Gastroesophageal sphincter (tissue), 4 donors: ENCODE data around the gene MATK. TPM values are rescaled to one million over a fixed set of nuclear protein-coding genes. Genes with fewer than 3 reads are reported as not detected.

Experiments used
- ATAC-seq: fragments of 150-250 bp; one replicate; pipeline ENCODE4 v1.9.1; 2016; ENCODE audit warnings: mild to moderate bottlenecking, moderate library complexity
- H3K27ac ChIP-seq, 4 donors: fragments of 200-600 bp; sonication (generic) in 3 of 4; 1 replicate in 3 of 4; 2 replicates in 1 of 4; pipeline ENCODE4 v1.5.1; 2016 to 2019
- H3K27me3 ChIP-seq: fragments of 200-600 bp; sonication (generic); one replicate; pipeline ENCODE4 v1.5.1; 2019
- H3K36me3 ChIP-seq, 2 donors: fragments of 200-600 bp; sonication (generic); one replicate each; pipeline ENCODE4 v1.5.1; 2019; ENCODE audit warnings: control low read depth in 1 of 2
- H3K4me1 ChIP-seq, 3 donors: fragments of 200-600 bp; sonication (generic); 1 replicate in 2 of 3; 2 replicates in 1 of 3; pipeline ENCODE4 v1.5.1; 2016 to 2019; ENCODE audit warnings: control low read depth in 2 of 3
- H3K4me3 ChIP-seq, 2 donors: fragments of 200-600 bp; sonication (generic); one replicate each; pipeline ENCODE4 v1.5.1; 2019; ENCODE audit warnings: mild to moderate bottlenecking in 1 of 2, moderate library complexity in 1 of 2
- H3K9me3 ChIP-seq, 3 donors: fragments of 200-600 bp; sonication (generic); one replicate each; pipeline ENCODE4 v1.5.1; 2017 to 2019; ENCODE audit warnings: control low read depth in 2 of 3
- CTCF ChIP-seq, 4 experiments: fragments of 200-600 bp in 2 of 4; fragments of 450-650 bp in 2 of 4; sonication (generic) in 1 of 4; IDR thresholded peaks; one replicate each; pipeline ENCODE4 v1.5.1; 2017 to 2019; ENCODE audit warnings: antibody characterized with exemption in 4 of 4, mild to moderate bottlenecking in 2 of 4, moderate library complexity in 2 of 4
- EP300 ChIP-seq: sonication (generic); formaldehyde crosslinking; IDR thresholded peaks from one replicate; pipeline ENCODE4 v1.6.1; 2017; ENCODE audit warnings: antibody characterized with exemption, mild to moderate bottlenecking
- POLR2A ChIP-seq, 2 donors: fragments of 450-650 bp; IDR thresholded peaks; one replicate each; pipeline ENCODE4 v1.6.1; 2017; ENCODE audit warnings: antibody characterized with exemption in 2 of 2, mild to moderate bottlenecking in 2 of 2, moderate library complexity in 1 of 2
- POLR2AphosphoS5 ChIP-seq: sonication (generic); formaldehyde crosslinking; IDR thresholded peaks from one replicate; pipeline ENCODE4 v1.6.1; 2017; ENCODE audit warnings: antibody characterized with exemption
- WGBS, 2 donors: methylation state at CpG; one replicate each; pipeline ENCODE4 v1.1.5; 2018; ENCODE audit warnings: low coverage in 1 of 2; 5-methylcytosine and 5-hydroxymethylcytosine counted together
- total RNA-seq, 4 donors: library from RNA; depleted of rRNA; stranded (reverse); fragments of >200 nt; gene quantifications; one replicate each; pipeline ENCODE4 v1.1.0, GENCODE V29; 2016

The MATK gene
- total RNA-seq, 4 donors from 2014 or later: 0.47 to 5.0 (median 1.7) TPM

GRCh38 chr19:3765121-3765520 lies 21.1 kb downstream of the MATK start:
- no peaks in the 10 kb centered on the region for H3K27me3 ChIP-seq
- H3K9me3 ChIP-seq: no peaks in the 10 kb centered on the region
- 78 to 83% methylated on average over 1 to 5 of the region's 12 CpGs for WGBS, 2 donors
- H3K4me1 ChIP-seq: peaks cover 0 to 38% (median 10%) of the 10 kb centered on the region in 3 donors
- TF ChIP-seq CTCF (IDR thresholded peaks at IDR 0.05) (no peak), POLR2AphosphoS5 (no peak), POLR2A (IDR thresholded peaks at IDR 0.05) (no peak), EP300 (no peak)
- H3K36me3 ChIP-seq: peaks cover 0 to 53% of the 10 kb centered on the region in 2 donors
- no peak overlapping the region for H3K4me3 ChIP-seq
- no peak for ATAC-seq
- no peak overlapping the region for H3K27ac ChIP-seq

- Histone ChIP-seq H3K9me3 (no peaks in the 10 kb centered on the region), H3K36me3 (peaks cover 0 to 53% of the 10 kb centered on the region in 2 donors), H3K4me3 (peak within 1 kb of the TSS; percentile 75 to 94), H3K27ac (peak within 1 kb of the TSS; percentile 96 to 99 (median 98)), H3K27me3 (no peaks in the 10 kb centered on the region), H3K4me1 (peaks cover 0 to 58% (median 22%) of the 10 kb centered on the region in 3 donors)
- peak; percentile 96 for ATAC-seq
- no peak for TF ChIP-seq EP300
- peak; percentile 78 for TF ChIP-seq POLR2AphosphoS5
- TF ChIP-seq POLR2A (IDR thresholded peaks at IDR 0.05): peak; percentile 58
- TF ChIP-seq CTCF (IDR thresholded peaks at IDR 0.05): peak in 2 of 4 experiments; percentile 2 to 11
- WGBS, 2 donors: 11 to 36% methylated on average over 2 to 14 of the region's 47 CpGs
Observed at GRCh38 chr19:3762501-3763459, 23.4 kb downstream of the MATK start, which contains the start of gene MRPL54. Gene MRPL54 (plus strand): TSS chr19:3762682. CDS start chr19:3762701, 19 bp downstream.

GRCh38 chr19:3762130-3762473 lies 24.1 kb downstream of the MATK start:
- no peaks in the 10 kb centered on the region for H3K9me3 ChIP-seq
- peaks cover 0 to 58% (median 22%) of the 10 kb centered on the region in 3 donors for H3K4me1 ChIP-seq
- no peaks in the 10 kb centered on the region for H3K27me3 ChIP-seq
- 54 to 73% methylated on average over 1 of the region's 1 CpG for WGBS, 2 donors
- H3K36me3 ChIP-seq: peaks cover 0 to 53% of the 10 kb centered on the region in 2 donors
- H3K4me3 ChIP-seq: peak overlapping the region in 1 of 2 donors; percentile 79
- TF ChIP-seq POLR2AphosphoS5: no peak
- TF ChIP-seq POLR2A (IDR thresholded peaks at IDR 0.05): no peak
- TF ChIP-seq EP300: no peak
- TF ChIP-seq CTCF (IDR thresholded peaks at IDR 0.05): no peak
- ATAC-seq: no peak
- peak overlapping the region; percentile 96 to 99 (median 98) for H3K27ac ChIP-seq

- TF ChIP-seq CTCF (IDR thresholded peaks at IDR 0.05) (peak in 3 of 4 experiments; percentile 80 to 88 (median 81)), EP300 (no peak), POLR2A (IDR thresholded peaks at IDR 0.05) (peak; percentile 62 to 75), POLR2AphosphoS5 (peak; percentile 82)
- Histone ChIP-seq H3K36me3 (peaks cover 0 to 52% of the 10 kb centered on the region in 2 donors), H3K27me3 (no peaks in the 10 kb centered on the region), H3K27ac (peak within 1 kb of the TSS; percentile 96 to 99 (median 98)), H3K4me3 (peak within 1 kb of the TSS; percentile 75 to 94), H3K4me1 (peaks cover 0 to 58% (median 22%) of the 10 kb centered on the region in 3 donors), H3K9me3 (no peaks in the 10 kb centered on the region)
- 17% methylated on average over 6 of the region's 45 CpGs; no CpG with 5 or more reads in 1 of the 2 donors for WGBS, 2 donors
- ATAC-seq: peak; percentile 40
Observed at GRCh38 chr19:3761382-3762129, 24.6 kb downstream of the MATK start, which contains the start of gene APBA3. Gene APBA3 (minus strand): TSS chr19:3761692. CDS start chr19:3760264, 1,428 bp downstream.
